ENCODE results near the gene GTF2H1. TPM values are rescaled to one million over a fixed set of nuclear protein-coding genes. Genes with fewer than 3 reads are reported as not detected.
A peak's percentile ranks its signal among the peaks of the same experiment; 100 is the strongest.
"Not testable (repeated sequence)": the region's sequence is repeated elsewhere in the genome, so short reads cannot be mapped to it uniquely, and the experiment has no call there.

GTF2H1 gene
- total RNA-seq, 2 experiments from 2014 or later, result 33.4 to 34.1 TPM

DNA sequence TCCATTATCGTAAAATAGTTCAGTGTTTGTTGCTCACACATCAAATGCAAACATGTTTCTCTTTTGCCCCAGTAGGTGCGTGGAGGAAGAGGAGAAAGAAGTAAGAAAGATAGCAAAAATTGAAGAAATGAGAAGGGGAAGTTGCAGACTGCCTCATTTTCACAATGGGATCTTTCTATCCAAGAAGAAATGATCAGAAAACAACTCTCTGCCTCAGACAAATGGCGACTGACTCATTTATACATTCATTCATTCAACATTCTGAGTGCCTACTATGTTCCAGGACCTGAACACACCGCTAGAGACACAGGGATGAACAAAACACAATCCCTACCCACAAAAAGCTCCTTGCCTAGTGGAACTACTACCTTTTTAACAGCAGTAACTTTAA is 794 bp upstream of the GTF2H1 start:
- no peaks in the 10 kb centered on the region for H3K9me3 Mint-ChIP-seq
- H3K4me1 Mint-ChIP-seq (ENCODE audit: low read depth), result peaks cover 62% of the 10 kb centered on the region
- DNase-seq, result no peak
- CTCF ChIA-PET, result interaction anchor here (1.5 to 2.9 kb wide), 4 partner anchors 62 to 400 kb away, joined by 3 to 7 read pairs (median 5); no protein-coding TSS in a partner anchor
- peak overlapping the region; percentile 98 for H3K4me3 Mint-ChIP-seq
- H3K27me3 Mint-ChIP-seq (ENCODE audit: low read depth), result no peaks in the 10 kb centered on the region
- intact Hi-C loops (cut with micrococcal nuclease), result loop anchor here (2.0 to 5.0 kb wide), 4 partner anchors 27 to 919 kb away; partner anchors contain the start of gene E2F8
- H3K27ac Mint-ChIP-seq, result peak overlapping the region; percentile 100
- peaks cover 24% of the 10 kb centered on the region for H3K36me3 Mint-ChIP-seq (ENCODE audit: low read depth)

DNA sequence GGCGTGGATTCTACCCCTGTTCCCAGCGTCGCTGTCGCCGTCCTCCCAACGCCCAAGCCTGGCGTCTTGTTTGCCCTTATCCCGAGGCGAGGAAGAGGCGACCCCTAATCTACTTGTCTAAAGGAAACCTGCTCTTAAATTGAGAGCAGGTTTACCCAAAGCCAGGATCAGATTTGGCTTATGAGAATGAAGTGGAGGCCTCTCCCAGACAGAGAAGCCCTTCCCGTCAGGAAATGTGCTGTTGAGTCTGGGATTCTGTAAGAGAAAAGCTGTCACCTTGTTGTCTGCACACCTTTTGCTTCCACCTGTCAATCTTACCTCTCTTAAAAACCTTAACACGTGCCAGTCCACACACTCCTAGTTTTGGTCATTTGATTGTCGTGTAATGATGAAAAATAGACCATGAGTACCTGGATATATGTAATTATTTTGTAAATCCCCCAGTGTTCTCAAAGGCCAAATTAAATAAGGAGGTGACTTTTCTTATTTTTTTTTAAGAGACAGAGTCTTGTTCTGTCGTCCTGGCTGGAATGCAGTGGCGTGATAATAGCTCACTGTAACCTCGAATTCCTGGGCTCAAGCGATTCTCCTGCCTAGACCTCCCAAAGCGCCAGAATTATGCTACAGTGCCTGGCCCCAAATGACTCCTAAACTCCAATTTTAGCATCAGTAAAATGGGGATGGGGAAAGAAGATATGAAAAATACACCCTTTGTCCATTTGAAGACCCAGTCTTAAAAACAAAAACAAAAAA is 627 bp downstream of the GTF2H1 start:
- H3K36me3 Mint-ChIP-seq (ENCODE audit: low read depth), result peaks cover 23% of the 10 kb centered on the region
- H3K27ac Mint-ChIP-seq, result peak overlapping the region; percentile 100
- CTCF ChIA-PET, result interaction anchor here (2.9 kb wide), 1 partner anchor 79 kb away, joined by 7 read pairs; no protein-coding TSS in a partner anchor
- no peak for DNase-seq
- peaks cover 64% of the 10 kb centered on the region for H3K4me1 Mint-ChIP-seq (ENCODE audit: low read depth)
- intact Hi-C loops (cut with micrococcal nuclease), result loop anchor here (1.0 to 5.0 kb wide), 9 partner anchors 60 to 399 kb away; partner anchors contain the start of genes SAAL1, SERGEF, SPTY2D1 and TSG101
- H3K27me3 Mint-ChIP-seq (ENCODE audit: low read depth), result no peaks in the 10 kb centered on the region
- H3K9me3 Mint-ChIP-seq, result no peaks in the 10 kb centered on the region
- peak overlapping the region; percentile 98 for H3K4me3 Mint-ChIP-seq

DNA sequence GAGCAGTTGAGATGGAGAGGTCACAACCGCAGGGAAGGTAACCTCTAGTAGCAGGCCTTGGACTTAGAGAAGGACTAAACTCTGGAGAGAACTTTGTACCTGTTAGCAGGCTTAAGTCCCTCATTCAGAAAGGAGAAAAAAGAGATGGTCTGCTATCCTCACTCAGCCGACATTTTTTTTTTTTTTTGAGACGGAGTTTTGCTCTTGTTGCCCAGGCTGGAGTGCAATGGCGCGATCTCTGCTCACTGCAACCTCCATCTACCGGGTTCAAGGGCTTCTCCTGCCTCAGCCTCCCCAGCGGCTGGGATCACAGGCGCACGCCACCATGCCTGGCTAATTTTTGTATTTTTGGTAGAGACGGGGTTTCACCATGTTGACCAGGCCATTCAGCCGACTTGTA is 1.5 kb downstream of the GTF2H1 start:
- H3K9me3 Mint-ChIP-seq; DNase-seq; CTCF ChIA-PET; H3K27me3 Mint-ChIP-seq (ENCODE audit: low read depth): not testable (repeated sequence)
- intact Hi-C loops (cut with micrococcal nuclease), result loop anchor here (5.0 kb wide), 2 partner anchors 383 to 398 kb away; no protein-coding TSS in a partner anchor
- Mint-ChIP-seq H3K27ac (peak overlapping the region; percentile 100), H3K4me3 (peak overlapping the region; percentile 98), H3K36me3 (ENCODE audit: low read depth) (peaks cover 23% of the 10 kb centered on the region), H3K4me1 (ENCODE audit: low read depth) (peaks cover 62% of the 10 kb centered on the region)

DNA sequence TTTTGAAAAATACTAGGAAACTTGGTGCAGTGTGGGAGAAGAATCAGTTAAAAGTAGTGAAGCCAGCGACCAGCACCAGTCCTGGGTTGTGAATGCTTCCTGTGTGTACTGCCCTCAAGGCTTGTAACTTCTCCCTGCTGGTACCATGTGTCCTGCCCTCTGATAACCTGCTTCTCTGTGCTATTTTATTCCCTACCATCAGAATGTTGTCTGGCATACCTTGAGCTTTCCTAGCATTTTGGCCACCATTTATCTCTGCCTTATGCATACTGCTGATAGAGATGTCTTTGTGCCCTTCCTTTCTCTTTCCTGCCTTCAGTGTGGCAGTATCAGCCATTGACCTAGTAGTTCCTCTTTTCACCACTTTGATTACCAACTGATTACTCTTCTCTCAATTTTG is 2.0 kb downstream of the GTF2H1 start:
- H3K27me3 Mint-ChIP-seq (ENCODE audit: low read depth), result no peaks in the 10 kb centered on the region
- peak overlapping the region; percentile 26 for H3K27ac Mint-ChIP-seq
- H3K4me3 Mint-ChIP-seq, result peak overlapping the region; percentile 98
- CTCF ChIA-PET, result no interaction called here
- intact Hi-C loops (cut with micrococcal nuclease), result loop anchor here (5.0 kb wide), 2 partner anchors 383 to 398 kb away; no protein-coding TSS in a partner anchor
- no peak for DNase-seq
- peaks cover 27% of the 10 kb centered on the region for H3K36me3 Mint-ChIP-seq (ENCODE audit: low read depth)
- H3K9me3 Mint-ChIP-seq, result no peaks in the 10 kb centered on the region
- H3K4me1 Mint-ChIP-seq (ENCODE audit: low read depth), result peaks cover 62% of the 10 kb centered on the region

DNA sequence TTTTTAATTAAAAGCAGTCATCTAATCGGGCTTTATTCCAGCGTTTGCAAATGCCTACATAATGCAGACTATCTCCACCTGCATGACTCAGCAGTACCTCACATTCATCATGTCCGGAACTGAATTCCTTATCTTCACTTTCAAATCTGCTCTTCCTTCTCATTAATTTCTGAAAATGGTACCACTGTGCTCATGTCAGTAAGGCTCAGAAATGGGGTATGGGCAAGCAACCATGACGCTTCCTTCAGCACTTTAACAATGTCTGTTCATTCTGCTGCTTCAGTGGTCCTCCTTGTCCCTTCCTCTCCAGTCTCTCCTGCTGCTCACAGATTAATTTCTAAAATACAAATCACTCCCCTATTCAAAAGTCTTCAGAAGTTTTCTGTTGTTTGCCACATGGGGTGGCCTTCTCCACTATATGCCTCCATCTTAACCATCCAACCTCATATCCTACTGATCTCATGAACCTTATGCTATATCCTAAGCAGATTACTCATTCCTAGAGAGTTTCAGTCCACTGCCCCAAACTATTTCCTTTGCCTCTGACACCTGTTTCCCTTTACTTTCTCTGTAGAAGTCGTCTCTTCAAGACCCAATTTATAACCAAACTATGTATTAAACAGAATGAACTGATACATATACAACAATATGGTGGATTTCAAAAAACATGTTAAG is 7.0 kb downstream of the GTF2H1 start:
- no peaks in the 10 kb centered on the region for H3K9me3 Mint-ChIP-seq
- intact Hi-C loops (cut with micrococcal nuclease), result no loop called here
- no peak for DNase-seq
- no peak overlapping the region for H3K4me3 Mint-ChIP-seq
- H3K36me3 Mint-ChIP-seq (ENCODE audit: low read depth), result peaks cover 33% of the 10 kb centered on the region
- H3K4me1 Mint-ChIP-seq (ENCODE audit: low read depth), result peaks cover 69% of the 10 kb centered on the region
- CTCF ChIA-PET, result no interaction called here
- H3K27me3 Mint-ChIP-seq (ENCODE audit: low read depth), result no peaks in the 10 kb centered on the region
- peak overlapping the region; percentile 71 for H3K27ac Mint-ChIP-seq

DNA sequence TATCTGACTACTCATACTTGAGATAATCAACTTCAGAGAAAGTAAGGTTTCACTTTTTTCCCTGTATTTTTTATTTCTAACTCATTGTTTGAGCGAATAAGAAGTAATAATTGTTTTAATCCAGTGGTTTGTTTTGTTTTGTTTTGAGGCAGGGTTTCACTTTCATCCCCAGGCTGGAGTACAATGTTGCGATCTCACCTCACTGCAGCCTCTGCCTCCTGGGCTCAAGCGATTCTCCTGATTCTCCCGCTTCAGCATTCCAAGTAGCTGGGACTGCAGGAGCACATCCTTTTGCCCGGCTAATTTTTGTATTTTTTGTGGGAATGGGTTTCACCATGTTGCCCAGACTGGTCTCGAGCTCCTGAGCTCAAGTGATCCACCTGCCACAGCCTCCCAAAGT is 8.6 kb downstream of the GTF2H1 start:
- CTCF ChIA-PET, result interaction anchor here (0.7 kb wide), 1 partner anchor 386 kb away, joined by 3 read pairs; no protein-coding TSS in a partner anchor
- Mint-ChIP-seq H3K36me3 (ENCODE audit: low read depth) (peaks cover 41% of the 10 kb centered on the region), H3K9me3 (no peaks in the 10 kb centered on the region), H3K27ac (peak overlapping the region; percentile 55), H3K4me1 (ENCODE audit: low read depth) (peaks cover 56% of the 10 kb centered on the region), H3K4me3 (no peak overlapping the region), H3K27me3 (ENCODE audit: low read depth) (no peaks in the 10 kb centered on the region)
- no peak for DNase-seq
- intact Hi-C loops (cut with micrococcal nuclease), result no loop called here

DNA sequence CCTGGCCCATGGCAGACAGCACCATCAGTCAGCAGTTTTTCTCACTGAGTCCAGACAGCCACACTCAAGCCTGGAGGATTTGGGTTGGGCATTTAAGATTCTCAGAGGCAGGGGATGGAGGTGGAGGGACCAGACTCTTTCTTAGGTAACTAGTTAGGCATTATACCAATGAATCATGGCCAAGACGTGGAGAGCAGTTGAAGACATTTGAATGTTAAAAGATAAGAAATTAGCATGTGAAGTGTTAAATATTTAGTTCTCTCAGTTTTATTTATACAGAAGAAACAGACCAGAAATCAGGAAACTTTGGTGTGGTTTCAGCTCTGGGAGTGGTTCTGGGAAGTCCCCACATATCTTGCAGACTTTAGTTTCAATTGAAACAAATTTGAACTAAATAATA is 9.9 kb downstream of the GTF2H1 start:
- H3K9me3 Mint-ChIP-seq, result no peaks in the 10 kb centered on the region
- peaks cover 50% of the 10 kb centered on the region for H3K4me1 Mint-ChIP-seq (ENCODE audit: low read depth)
- intact Hi-C loops (cut with micrococcal nuclease), result no loop called here
- H3K36me3 Mint-ChIP-seq (ENCODE audit: low read depth), result peaks cover 39% of the 10 kb centered on the region
- H3K27me3 Mint-ChIP-seq (ENCODE audit: low read depth), result no peaks in the 10 kb centered on the region
- CTCF ChIA-PET, result interaction anchor here (0.8 kb wide), 1 partner anchor 217 kb away, joined by 3 read pairs; no protein-coding TSS in a partner anchor
- H3K27ac Mint-ChIP-seq, result peak overlapping the region; percentile 63
- DNase-seq, result peak; percentile 23
- H3K4me3 Mint-ChIP-seq, result no peak overlapping the region

DNA sequence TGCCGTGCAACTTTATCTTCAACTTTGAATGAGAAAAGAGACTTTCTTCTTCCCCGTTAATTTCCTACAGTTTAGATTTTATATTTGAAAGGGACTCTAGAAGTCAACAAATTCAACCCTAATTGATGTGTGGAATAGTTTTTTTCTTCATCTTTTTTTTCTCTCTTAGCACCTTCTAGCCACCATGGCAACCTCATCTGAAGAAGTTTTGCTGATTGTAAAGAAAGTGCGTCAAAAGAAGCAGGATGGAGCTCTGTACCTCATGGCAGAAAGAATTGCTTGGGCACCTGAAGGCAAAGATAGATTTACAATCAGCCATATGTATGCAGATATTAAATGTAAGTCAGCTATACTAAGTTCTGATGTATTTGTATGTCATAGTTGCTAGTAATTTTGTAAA is 10.5 kb downstream of the GTF2H1 start:
- CTCF ChIA-PET, result interaction anchor here (0.6 kb wide), 1 partner anchor 40 kb away, joined by 4 read pairs; no protein-coding TSS in a partner anchor
- peaks cover 50% of the 10 kb centered on the region for H3K4me1 Mint-ChIP-seq (ENCODE audit: low read depth)
- no peaks in the 10 kb centered on the region for H3K9me3 Mint-ChIP-seq
- H3K27ac Mint-ChIP-seq, result peak overlapping the region; percentile 63
- H3K4me3 Mint-ChIP-seq, result no peak overlapping the region
- no peak for DNase-seq
- H3K36me3 Mint-ChIP-seq (ENCODE audit: low read depth), result peaks cover 41% of the 10 kb centered on the region
- no peaks in the 10 kb centered on the region for H3K27me3 Mint-ChIP-seq (ENCODE audit: low read depth)
- intact Hi-C loops (cut with micrococcal nuclease), result no loop called here

DNA sequence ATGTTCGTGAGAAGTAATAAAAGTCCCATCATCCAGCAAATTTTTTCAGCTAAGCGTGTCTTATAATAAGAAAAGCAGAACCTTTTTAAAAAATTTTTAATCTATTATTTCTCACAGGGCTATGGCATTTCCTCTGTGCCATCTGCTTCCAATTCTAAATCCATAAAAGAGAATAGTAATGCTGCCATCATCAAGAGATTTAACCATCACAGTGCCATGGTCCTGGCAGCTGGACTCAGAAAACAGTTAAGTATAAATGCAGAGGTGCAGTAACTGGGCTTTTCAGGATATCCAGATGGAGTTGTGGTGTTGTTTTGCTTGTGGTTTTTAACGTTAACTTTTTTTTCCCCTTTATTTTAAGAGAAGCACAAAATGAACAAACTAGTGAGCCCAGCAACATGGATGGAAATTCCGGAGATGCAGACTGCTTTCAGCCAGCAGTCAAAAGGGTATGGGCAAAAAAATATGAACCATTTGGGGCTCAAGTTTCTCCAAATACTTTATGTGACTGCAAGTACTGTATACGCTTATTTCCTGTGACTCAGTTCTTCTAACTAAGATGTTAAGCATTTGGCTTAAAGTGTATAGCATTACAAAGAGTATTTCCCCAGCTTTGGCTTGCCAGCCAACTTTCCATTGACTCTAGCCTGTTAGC is 25.2 kb downstream of the GTF2H1 start:
- Mint-ChIP-seq H3K27ac (peak overlapping the region; percentile 61), H3K36me3 (ENCODE audit: low read depth) (peaks cover 24% of the 10 kb centered on the region), H3K4me1 (ENCODE audit: low read depth) (peaks cover 4% of the 10 kb centered on the region), H3K4me3 (no peak overlapping the region), H3K27me3 (ENCODE audit: low read depth) (no peaks in the 10 kb centered on the region), H3K9me3 (no peaks in the 10 kb centered on the region)
- DNase-seq, result no peak
- intact Hi-C loops (cut with micrococcal nuclease), result no loop called here
- CTCF ChIA-PET, result no interaction called here

DNA sequence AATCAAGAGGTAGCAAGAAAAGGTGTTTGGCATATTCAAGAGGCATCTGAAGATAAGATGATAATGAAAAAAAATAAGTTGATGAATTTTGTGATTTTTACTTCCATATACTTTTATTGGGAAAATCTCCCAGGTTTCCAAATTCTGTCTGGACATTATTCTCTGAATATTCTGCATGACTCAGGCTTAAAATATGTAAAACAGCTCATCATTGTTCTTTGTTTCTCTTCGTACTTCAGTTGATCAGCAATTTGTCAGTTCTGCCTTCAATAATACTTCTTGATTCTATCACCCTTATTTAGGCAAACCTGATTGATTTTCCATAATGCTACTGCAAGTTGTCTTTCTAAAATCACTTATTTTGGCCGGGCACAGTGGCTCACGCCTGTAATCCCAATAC is 30.2 kb downstream of the GTF2H1 start:
- Mint-ChIP-seq H3K27me3 (ENCODE audit: low read depth) (no peaks in the 10 kb centered on the region), H3K4me3 (no peak overlapping the region)
- CTCF ChIA-PET, result no interaction called here

DNA sequence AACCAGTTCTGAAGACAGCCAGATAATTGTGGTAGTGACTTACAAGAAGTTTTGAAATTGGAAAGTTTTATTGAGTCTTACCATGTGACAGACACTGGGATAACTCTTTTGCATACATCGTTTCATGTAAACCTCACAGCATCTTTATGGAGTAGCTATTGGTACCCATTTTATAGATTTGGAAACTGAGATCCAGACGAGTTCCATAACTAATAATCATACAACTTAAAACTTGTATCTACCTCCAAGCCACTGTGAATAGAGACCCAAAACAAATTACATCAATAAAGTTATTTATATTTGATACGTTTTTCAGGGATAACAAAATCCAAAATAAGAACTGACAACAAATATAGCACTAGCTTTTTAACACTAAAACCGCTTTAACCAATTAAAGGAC is 36.3 kb downstream of the GTF2H1 start:
- Mint-ChIP-seq H3K27me3 (ENCODE audit: low read depth) (no peaks in the 10 kb centered on the region), H3K36me3 (ENCODE audit: low read depth) (peaks cover 36% of the 10 kb centered on the region), H3K9me3 (no peaks in the 10 kb centered on the region), H3K4me1 (ENCODE audit: low read depth) (no peaks in the 10 kb centered on the region), H3K27ac (no peak overlapping the region), H3K4me3 (no peak overlapping the region)
- no peak for DNase-seq
- CTCF ChIA-PET, result interaction anchor here (0.6 kb wide), 1 partner anchor 1950 kb away, joined by 8 read pairs; no protein-coding TSS in a partner anchor
- intact Hi-C loops (cut with micrococcal nuclease), result no loop called here

More for the DNA sequence above, 30.2 kb downstream of the GTF2H1 start:
- Mint-ChIP-seq H3K4me1 (ENCODE audit: low read depth) (peaks cover 4% of the 10 kb centered on the region), H3K9me3 (no peaks in the 10 kb centered on the region), H3K27ac (no peak overlapping the region), H3K36me3 (ENCODE audit: low read depth) (peaks cover 35% of the 10 kb centered on the region)
- intact Hi-C loops (cut with micrococcal nuclease), result no loop called here
- DNase-seq, result no peak

DNA sequence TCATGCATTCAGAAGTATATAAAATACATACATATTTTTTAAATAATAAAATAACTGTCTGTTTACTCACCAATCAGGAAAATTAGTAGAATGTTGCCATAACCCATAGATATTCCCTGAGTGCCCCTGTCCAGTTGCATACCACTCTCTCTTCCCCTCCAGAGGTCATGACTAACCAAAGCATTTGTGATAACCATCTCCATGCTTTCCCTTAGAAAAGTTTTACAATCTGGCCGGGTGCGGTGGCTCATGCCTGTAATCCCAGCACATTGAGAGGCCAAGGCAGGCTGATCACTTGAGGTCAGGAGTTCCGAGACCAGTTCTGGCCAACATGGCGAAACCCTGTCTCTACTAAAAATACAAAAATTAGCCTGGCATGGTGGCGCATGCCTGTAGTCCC is 38.8 kb downstream of the GTF2H1 start:
- Mint-ChIP-seq H3K27me3 (ENCODE audit: low read depth) (no peaks in the 10 kb centered on the region), H3K36me3 (ENCODE audit: low read depth) (peaks cover 39% of the 10 kb centered on the region), H3K27ac (no peak overlapping the region), H3K9me3 (no peaks in the 10 kb centered on the region), H3K4me1 (ENCODE audit: low read depth) (no peaks in the 10 kb centered on the region), H3K4me3 (no peak overlapping the region)
- DNase-seq, result no peak
- CTCF ChIA-PET, result no interaction called here
- intact Hi-C loops (cut with micrococcal nuclease), result no loop called here
